ENCODE data around the gene TTLL9. TPM values are rescaled to one million over a fixed set of nuclear protein-coding genes. Genes with fewer than 3 reads are reported as not detected.
"Not testable (repeated sequence)": the region's sequence is repeated elsewhere in the genome, so short reads cannot be mapped to it uniquely, and the experiment has no call there.

TTLL9 gene
- total RNA-seq, 1 donor = 0.09 TPM

GRCh38 chr20:31910071-31910803 lies 39.8 kb downstream of the TTLL9 start:
- H3K4me3 ChIP-seq (ENCODE audit: low read depth, low read length) = no peak overlapping the region
- no peak for TF ChIP-seq CTCF (IDR thresholded peaks at IDR 0.05; ENCODE audit: insufficient read depth, low read length)
- no peak for DNase-seq (ENCODE audit: low read depth)

- TF ChIP-seq CTCF (IDR thresholded peaks at IDR 0.05; ENCODE audit: insufficient read depth, low read length) = no peak
Observed at GRCh38 chr20:31913431-31914157, 43.2 kb downstream of the TTLL9 start.

GRCh38 chr20:31914170-31914569 lies 43.7 kb downstream of the TTLL9 start:
- no peak overlapping the region for H3K4me3 ChIP-seq (ENCODE audit: low read depth, low read length)
- TF ChIP-seq CTCF (IDR thresholded peaks at IDR 0.05; ENCODE audit: insufficient read depth, low read length) = no peak
- no peak for DNase-seq (ENCODE audit: low read depth)

More at GRCh38 chr20:31913431-31914157, 43.2 kb downstream of the TTLL9 start:
- no peak for DNase-seq (ENCODE audit: low read depth)
- H3K4me3 ChIP-seq (ENCODE audit: low read depth, low read length) = no peak overlapping the region

- DNase-seq (ENCODE audit: low read depth) = no peak
- no peak for TF ChIP-seq CTCF (IDR thresholded peaks at IDR 0.05; ENCODE audit: insufficient read depth, low read length)
- H3K4me3 ChIP-seq (ENCODE audit: low read depth, low read length) = no peak overlapping the region
Observed at GRCh38 chr20:31915491-31916280, 45.3 kb downstream of the TTLL9 start.

- TF ChIP-seq CTCF (IDR thresholded peaks at IDR 0.05; ENCODE audit: insufficient read depth, low read length) = no peak
- H3K4me3 ChIP-seq (ENCODE audit: low read depth, low read length) = no peak overlapping the region
- DNase-seq (ENCODE audit: low read depth) = no peak
Observed at GRCh38 chr20:31916708-31917107, 46.3 kb downstream of the TTLL9 start.

GRCh38 chr20:31917962-31918412 lies 47.6 kb downstream of the TTLL9 start:
- not testable (repeated sequence) for DNase-seq (ENCODE audit: low read depth); H3K4me3 ChIP-seq (ENCODE audit: low read depth, low read length)

Data from fibroblast of the aortic adventitia (primary cell).